ENCODE results near the gene FBP2. TPM values are rescaled to one million over a fixed set of nuclear protein-coding genes. Genes with fewer than 3 reads are reported as not detected.

Gene FBP2
- total RNA-seq, 4 donors from 2014 or later: not detected

GRCh38 chr9:94528886-94529285 is 64.7 kb downstream of the FBP2 start:
- no peak for TF ChIP-seq CTCF (IDR thresholded peaks at IDR 0.05)
- ATAC-seq (ENCODE audit: low FRiP score): no peak
- no peak for DNase-seq (ENCODE audit: low spot score)

- ATAC-seq (ENCODE audit: low FRiP score): no peak
Measured at GRCh38 chr9:94526951-94527350, 66.7 kb downstream of the FBP2 start.

GRCh38 chr9:94526271-94526670 is 67.4 kb downstream of the FBP2 start:
- no peak for TF ChIP-seq CTCF (IDR thresholded peaks at IDR 0.05)
- no peak for ATAC-seq (ENCODE audit: low FRiP score)
- no peak for DNase-seq (ENCODE audit: low spot score)

More at GRCh38 chr9:94526951-94527350, 66.7 kb downstream of the FBP2 start:
- no peak for DNase-seq (ENCODE audit: low spot score)
- no peak for TF ChIP-seq CTCF (IDR thresholded peaks at IDR 0.05)

- TF ChIP-seq CTCF (IDR thresholded peaks at IDR 0.05): no peak
- ATAC-seq (ENCODE audit: low FRiP score) (no peak), DNase-seq (ENCODE audit: low spot score) (no peak)
Measured at GRCh38 chr9:94525396-94526035, 68.1 kb downstream of the FBP2 start.

GRCh38 chr9:94517254-94517653 is 76.4 kb downstream of the FBP2 start:
- no peak for TF ChIP-seq CTCF (IDR thresholded peaks at IDR 0.05)
- ATAC-seq (ENCODE audit: low FRiP score): no peak
- no peak for DNase-seq (ENCODE audit: low spot score)

GRCh38 chr9:94514722-94515121 is 78.9 kb downstream of the FBP2 start:
- no peak for ATAC-seq (ENCODE audit: low FRiP score)
- no peak for TF ChIP-seq CTCF (IDR thresholded peaks at IDR 0.05)
- no peak for DNase-seq (ENCODE audit: low spot score)

GRCh38 chr9:94511955-94512265 is 81.7 kb downstream of the FBP2 start:
- DNase-seq (ENCODE audit: low spot score): no peak
- no peak for ATAC-seq (ENCODE audit: low FRiP score)
- TF ChIP-seq CTCF (IDR thresholded peaks at IDR 0.05): no peak

Measured in omental fat pad (tissue), 4 donors.